GM18858 (cell line): Measurements from ENCODE around the gene PTCD2.

Experiments used
- ATAC-seq: cut with Tn5 transposase; IDR thresholded peaks from one replicate; pipeline ENCODE4 v1.9.1; 2021; ENCODE audit not compliant: unreplicated experiment

PTCD2 gene

DNA sequence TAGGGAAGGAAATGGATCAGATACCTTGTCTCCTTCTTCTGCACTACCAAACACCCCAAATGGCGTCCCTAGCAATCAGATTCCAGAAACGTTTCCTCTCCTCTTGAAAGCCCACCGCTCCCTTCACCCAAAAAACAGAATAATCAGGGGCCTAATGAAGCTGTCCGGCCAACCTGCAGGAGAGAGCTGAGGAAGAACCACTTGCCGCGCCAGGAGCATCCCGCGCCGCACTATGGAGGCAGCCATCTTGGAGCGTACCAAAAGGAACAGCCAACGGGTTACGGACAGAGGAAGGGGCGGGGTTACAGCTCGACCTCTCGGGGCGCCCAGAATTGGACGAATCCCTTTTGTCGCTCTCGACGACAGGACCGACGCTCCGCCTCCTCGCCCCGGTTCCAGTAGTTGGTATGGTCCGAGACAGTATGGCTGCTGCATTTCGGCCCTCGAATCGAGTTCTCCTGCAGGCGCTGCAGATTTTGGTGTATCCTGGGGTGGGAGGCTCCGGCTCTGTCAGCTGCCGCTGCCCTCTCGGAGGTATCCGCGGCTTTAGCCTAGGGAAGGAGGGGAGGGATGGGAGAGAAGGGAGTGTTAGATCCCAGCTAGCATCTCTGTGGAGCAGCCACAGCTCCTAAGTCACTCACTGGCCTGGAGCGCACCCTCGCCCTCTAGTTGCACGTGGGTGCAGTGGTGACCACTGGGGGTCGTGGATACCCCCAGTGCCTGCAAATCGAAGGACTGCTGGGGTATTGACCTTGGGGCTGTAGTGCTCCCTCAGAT is at the start of gene PTCD2, which contains the start of gene MRPS27:
TSS of gene PTCD2 (plus strand) at position 398 of the 777 bp plus-strand sequence. CDS start at position 408, 10 bp downstream.
TSS of gene MRPS27 (minus strand) at position 265 of the 777 bp plus-strand sequence. CDS start at position 246, 19 bp downstream.
- ATAC-seq: peak; percentile 98

DNA sequence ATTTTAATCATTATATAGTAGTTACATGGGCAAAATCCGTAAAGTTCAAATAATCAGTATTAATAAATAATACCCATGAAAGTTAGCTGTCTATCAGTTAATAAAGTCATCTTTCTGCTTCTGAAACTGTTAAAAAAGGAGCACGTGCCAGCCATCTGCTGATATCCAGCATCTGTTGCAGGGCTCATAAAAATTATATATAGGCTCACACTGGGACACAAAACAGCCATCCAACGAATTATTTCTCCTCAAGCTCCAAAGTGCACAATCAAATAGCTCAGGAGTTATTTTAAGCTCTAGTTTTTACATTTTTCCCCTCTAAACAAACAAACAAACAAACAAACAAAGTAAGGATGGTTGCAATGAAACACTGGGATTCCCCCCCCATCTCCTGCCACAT is 48.5 kb upstream of the PTCD2 start:
- no peak for ATAC-seq

GRCh38 chr5:72272398-72272797 is 47.8 kb upstream of the PTCD2 start:
- ATAC-seq: no peak

- no peak for ATAC-seq
Observed at GRCh38 chr5:72273547-72273946, 46.6 kb upstream of the PTCD2 start.

DNA sequence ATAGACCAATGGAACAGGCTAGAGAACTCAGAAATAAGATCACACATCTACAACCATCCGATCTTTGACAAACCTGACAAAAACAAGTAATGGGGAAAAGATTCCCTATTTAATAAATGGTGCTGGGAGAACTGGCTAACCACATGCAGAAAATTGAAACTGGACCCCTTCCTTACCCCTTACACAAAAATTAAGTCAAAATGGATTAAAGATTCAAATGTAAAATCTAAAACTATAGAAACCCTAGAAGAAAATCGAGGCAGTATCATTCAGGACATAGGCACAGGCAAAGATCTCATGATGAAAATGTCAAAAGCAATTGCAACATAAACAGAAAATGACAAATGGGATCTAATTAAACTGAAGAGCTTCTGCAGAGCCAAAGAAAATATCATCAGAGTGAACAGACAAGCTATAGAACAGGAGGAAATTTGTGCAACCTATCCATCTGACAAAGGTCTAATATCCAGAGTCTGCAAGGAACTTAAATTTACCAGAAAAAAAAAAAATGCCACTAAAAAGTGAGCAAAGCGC is 43.9 kb upstream of the PTCD2 start:
- no peak for ATAC-seq

GRCh38 chr5:72280581-72281069 is 39.5 kb upstream of the PTCD2 start:
- ATAC-seq: no peak

DNA sequence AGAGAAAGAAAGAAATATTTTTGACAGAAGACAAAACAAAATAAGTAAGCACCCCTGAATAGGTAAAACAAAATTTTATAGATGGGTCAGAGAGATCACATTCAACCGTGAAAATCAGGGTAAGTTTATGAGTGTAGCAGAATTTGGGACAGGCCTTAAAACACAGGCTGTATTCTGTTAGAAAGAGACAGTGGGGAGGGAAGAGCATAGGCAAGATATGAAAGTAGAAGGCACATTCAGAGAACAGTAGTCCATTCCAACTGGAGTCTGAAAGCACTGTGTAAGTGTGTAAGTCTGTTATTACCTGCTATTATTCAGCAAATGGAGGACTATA is 38.8 kb upstream of the PTCD2 start:
- no peak for ATAC-seq

- ATAC-seq: no peak
Observed at GRCh38 chr5:72281764-72282499, 38.2 kb upstream of the PTCD2 start.

DNA sequence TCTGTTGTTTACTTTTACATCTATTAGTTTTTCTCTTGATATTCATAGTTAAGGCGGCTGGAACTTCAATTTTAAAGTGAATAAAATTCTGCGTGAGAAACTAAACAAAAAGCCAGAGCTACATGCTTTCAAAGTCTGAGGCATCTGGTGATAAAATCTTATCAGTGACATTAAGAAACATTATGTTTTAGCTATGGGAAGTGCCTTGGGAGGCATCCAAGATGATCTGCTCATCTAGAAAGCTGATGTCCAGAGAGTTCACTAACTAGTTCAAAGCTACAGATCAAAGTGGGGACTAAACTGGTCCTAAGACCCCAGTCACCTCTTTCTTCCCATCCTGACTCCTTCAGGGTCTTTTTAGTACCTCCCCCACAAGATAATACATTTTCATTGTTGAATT is 37.3 kb upstream of the PTCD2 start:
- ATAC-seq: no peak

- ATAC-seq: no peak
Observed at GRCh38 chr5:72283358-72283757, 36.8 kb upstream of the PTCD2 start.

GRCh38 chr5:72284559-72285423 is 35.4 kb upstream of the PTCD2 start:
- no peak for ATAC-seq

DNA sequence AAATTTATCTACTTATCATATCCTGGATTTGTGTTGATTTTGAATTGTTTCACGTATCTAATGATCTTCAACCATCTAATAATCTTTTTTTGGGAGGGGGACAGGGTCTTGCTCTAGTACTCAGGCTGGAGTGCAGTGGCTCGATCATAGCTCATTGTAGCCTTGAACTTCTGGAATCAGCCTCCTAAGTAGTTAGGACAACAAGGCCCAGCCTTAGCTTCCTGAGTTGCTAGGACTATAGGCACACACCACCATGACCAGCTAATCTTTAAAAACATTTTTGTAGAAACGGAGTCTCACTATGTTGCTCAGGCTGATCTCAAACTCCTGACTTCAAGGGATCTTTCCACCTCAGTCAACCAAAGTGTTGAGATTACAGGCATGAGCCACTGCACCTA is 34.8 kb upstream of the PTCD2 start:
- no peak for ATAC-seq

- no peak for ATAC-seq
Observed at GRCh38 chr5:72286798-72287197, 33.4 kb upstream of the PTCD2 start.

DNA sequence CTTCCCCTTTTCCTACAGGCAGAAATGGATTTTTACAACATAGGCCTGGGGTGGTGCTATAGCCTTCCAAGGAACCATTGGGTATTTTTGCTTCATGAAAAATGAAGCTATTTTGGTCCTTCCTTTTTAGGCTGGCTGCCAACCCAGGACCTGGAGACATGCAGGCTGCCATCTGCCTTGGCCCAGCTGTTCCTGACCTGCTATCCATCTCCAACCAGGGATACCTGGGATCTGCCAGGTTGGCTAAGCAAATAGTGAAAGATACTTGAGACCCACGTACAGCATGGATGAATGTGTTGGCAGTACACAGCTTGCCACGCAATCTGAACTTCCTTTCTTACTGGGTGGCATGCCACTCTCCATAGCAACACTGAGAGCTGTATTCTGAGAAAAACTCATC is 31.2 kb upstream of the PTCD2 start:
- ATAC-seq: no peak

- no peak for ATAC-seq
Observed at GRCh38 chr5:72290356-72291133, 29.6 kb upstream of the PTCD2 start.

DNA sequence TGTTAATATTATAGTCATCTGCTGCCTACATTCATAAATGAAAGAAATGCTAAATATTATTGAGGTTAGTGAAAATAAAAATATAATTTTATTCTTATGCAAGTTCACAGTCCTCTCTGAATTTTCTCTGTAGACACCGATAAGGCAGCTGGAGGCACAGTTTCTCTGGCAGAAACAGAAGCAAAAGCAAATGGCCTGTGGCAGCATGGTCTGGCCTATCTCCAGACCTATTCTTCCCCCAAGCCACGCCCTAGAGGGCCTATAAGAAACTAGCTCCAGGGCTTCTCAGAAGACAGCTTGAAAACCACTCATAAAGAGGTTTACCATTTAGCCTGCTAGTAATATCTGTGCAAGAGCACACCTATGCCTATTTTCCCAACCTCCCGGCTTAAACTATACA is 28.6 kb upstream of the PTCD2 start:
- ATAC-seq: no peak

DNA sequence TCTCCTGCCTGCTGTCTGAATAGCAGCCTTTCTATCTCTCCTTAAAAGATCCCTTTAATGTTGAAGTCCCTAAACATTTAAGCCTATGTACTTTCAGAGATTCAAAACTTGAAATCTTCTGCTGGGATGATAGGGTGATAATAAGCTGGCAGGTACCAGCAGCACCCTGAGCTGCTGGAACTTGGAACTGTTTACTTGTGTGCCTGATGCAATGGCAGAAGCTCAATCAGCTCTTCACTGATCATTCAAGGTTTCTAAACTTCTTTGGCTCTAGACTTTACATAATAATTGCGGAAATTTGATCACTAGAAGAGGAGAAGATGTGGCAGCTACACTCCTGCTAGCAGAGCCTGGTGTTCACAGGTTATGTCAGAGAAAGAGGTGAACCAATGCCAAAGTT is 27.8 kb upstream of the PTCD2 start:
- ATAC-seq: no peak

DNA sequence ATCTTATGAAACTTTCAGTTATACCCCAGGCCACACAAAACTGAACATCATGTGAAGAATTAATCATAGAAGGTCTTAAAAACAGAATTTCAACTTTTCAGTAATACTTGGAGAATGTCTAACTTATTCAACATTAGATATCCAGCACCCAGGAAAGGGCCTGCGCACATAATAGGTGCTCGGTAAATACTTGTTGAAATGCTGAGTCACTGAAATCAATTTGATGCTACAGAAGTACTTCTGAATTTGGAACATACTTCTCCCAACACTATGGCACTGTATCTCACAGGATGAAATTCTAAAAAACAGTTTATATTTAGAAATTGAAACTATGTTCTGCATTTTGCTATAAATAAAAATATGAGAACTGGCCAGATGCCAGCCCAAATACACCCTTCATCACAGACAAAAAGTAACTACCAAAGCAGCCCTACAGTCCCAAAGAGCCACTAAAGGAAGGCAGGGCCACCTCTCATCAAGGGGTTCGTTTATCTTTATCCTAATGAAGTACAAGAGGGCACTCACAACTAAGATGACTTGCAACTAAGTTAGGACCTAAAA is 26.6 kb upstream of the PTCD2 start:
- ATAC-seq: no peak

- ATAC-seq: no peak
Observed at GRCh38 chr5:72294473-72294872, 25.7 kb upstream of the PTCD2 start.

GRCh38 chr5:72295539-72295938 is 24.6 kb upstream of the PTCD2 start:
- ATAC-seq: no peak
